Ishikawa (cell line): ENCODE data around the gene OVOL3.

Experiments
- EP300 ChIP-seq: IDR thresholded peaks from 2 replicates; pipeline ENCODE4 v1.6.1; 2012; ENCODE audit warnings: borderline replicate concordance
- MAX ChIP-seq: IDR thresholded peaks from 2 replicates; pipeline ENCODE4 v1.6.1; 2012
- NFIC ChIP-seq: IDR thresholded peaks from 2 replicates; pipeline ENCODE4 v1.6.1; 2012
- RAD21 ChIP-seq: IDR thresholded peaks from 2 replicates; pipeline ENCODE4 v1.6.1; 2012; ENCODE audit warnings: low read depth
- REST ChIP-seq: IDR thresholded peaks from 2 replicates; pipeline ENCODE4 v1.6.1; 2012; ENCODE audit warnings: low read depth, mild to moderate bottlenecking
- TAF1 ChIP-seq: IDR thresholded peaks from 2 replicates; pipeline ENCODE4 v1.6.1; 2012; ENCODE audit warnings: low read depth, mild to moderate bottlenecking
- TCF12 ChIP-seq: IDR thresholded peaks from 2 replicates; pipeline ENCODE4 v1.6.1; 2012; ENCODE audit warnings: low read depth
- YY1 ChIP-seq: IDR thresholded peaks from 2 replicates; pipeline ENCODE4 v1.6.1; 2012; ENCODE audit warnings: low read depth
- ZBTB7A ChIP-seq: IDR thresholded peaks from 2 replicates; pipeline ENCODE4 v1.6.1; 2012; ENCODE audit warnings: low read depth

GRCh38 chr19:36113894-36114720 is 3.2 kb downstream of the OVOL3 start:
- no peak for TF ChIP-seq REST
- TF ChIP-seq MAX: no peak
- no peak for TF ChIP-seq EP300
- no peak for TF ChIP-seq TAF1
- no peak for TF ChIP-seq YY1
- peak; percentile 63; the same call in 1 of the 2 replicates for TF ChIP-seq ZBTB7A
- no peak for TF ChIP-seq NFIC
- TF ChIP-seq RAD21: no peak
- no peak for TF ChIP-seq TCF12
